Transverse colon (tissue), 4 donors: ENCODE results near the gene STPG1. TPM values are rescaled to one million over a fixed set of nuclear protein-coding genes. Genes with fewer than 3 reads are reported as not detected.

ENCODE experiments used
- DNase-seq: peaks from one replicate; pipeline ENCODE4 v3.0.0-alpha.2; 2019
- H3K27ac ChIP-seq, 4 donors: fragments of 200-600 bp; sonication (generic); 2 replicates each; pipeline ENCODE4 v1.5.1; 2016 to 2018; ENCODE audit warnings: inconsistent platforms in 4 of 4
- H3K27me3 ChIP-seq: fragments of 200-600 bp; sonication (generic); 2 replicates; pipeline ENCODE4 v1.5.1; 2017; ENCODE audit warnings: inconsistent platforms
- H3K36me3 ChIP-seq, 4 donors: fragments of 200-600 bp; sonication (generic); 2 replicates each; pipeline ENCODE4 v1.5.1; 2017 to 2019; ENCODE audit warnings: inconsistent platforms in 4 of 4
- H3K4me1 ChIP-seq, 4 donors: fragments of 200-600 bp; sonication (generic); 2 replicates each; pipeline ENCODE4 v1.5.1; 2017 to 2020; ENCODE audit warnings: inconsistent platforms in 4 of 4
- H3K4me3 ChIP-seq, 4 donors: fragments of 200-600 bp; sonication (generic); 1 replicate in 1 of 4; 2 replicates in 3 of 4; pipeline versions ENCODE4 v1.5.1 to v1.6.1; 2017 to 2019; ENCODE audit warnings: inconsistent platforms in 4 of 4
- H3K9me3 ChIP-seq, 2 donors: fragments of 200-600 bp; sonication (generic); 2 replicates each; pipeline ENCODE4 v1.5.1; 2017 to 2019; ENCODE audit warnings: inconsistent platforms in 2 of 2
- EP300 ChIP-seq: sonication (generic); formaldehyde crosslinking; IDR thresholded peaks from one replicate; pipeline ENCODE4 v1.6.1; 2017; ENCODE audit warnings: antibody characterized with exemption, low read depth
- POLR2A ChIP-seq: fragments of 450-650 bp; IDR thresholded peaks from one replicate; pipeline ENCODE4 v1.6.1; 2016; ENCODE audit warnings: antibody characterized with exemption, mild to moderate bottlenecking, moderate library complexity
- POLR2AphosphoS5 ChIP-seq, 3 donors: sonication (generic); formaldehyde crosslinking; IDR thresholded peaks; one replicate each; pipeline ENCODE4 v1.6.1; 2016; ENCODE audit warnings: antibody characterized with exemption in 3 of 3
- WGBS, 2 donors: methylation state at CpG; one replicate each; pipeline ENCODE4 v1.1.5; 2018; ENCODE audit warnings: low coverage in 1 of 2; 5-methylcytosine and 5-hydroxymethylcytosine counted together
- in situ Hi-C, 4 donors: fragments of 200-750 bp; cut with MboI; loops; one replicate each; pipeline versions ENCODE4 v1.15.0 to v1.15.1; 2017; ENCODE audit warnings: low sequenced_read_pairs in 3 of 4, low pct_ligation_motif_present in 1 of 4, low pct_unique_long_range_greater_than_20kb in 1 of 4
- intact Hi-C: fragments of 100-400 bp; cut with DNase I; formaldehyde crosslinking; loops from one replicate; pipeline ENCODE4 v1.15.1; 2023; ENCODE audit warnings: low total_unique reads
- total RNA-seq, 4 donors: library from RNA; depleted of rRNA; stranded (reverse); fragments of >200 nt; gene quantifications; one replicate each; pipeline ENCODE4 v1.1.0, GENCODE V29; 2016
- TF ChIP-seq, protein P1 (sequence below), 5 experiments: fragments of 200-600 bp in 3 of 5; fragments of 450-650 bp in 2 of 5; sonication (generic) in 3 of 5; IDR thresholded peaks; 1 replicate in 2 of 5; 2 replicates in 3 of 5; pipeline ENCODE4 v1.5.1; 2016 to 2017; ENCODE audit warnings: antibody characterized with exemption in 5 of 5, inconsistent platforms in 3 of 5, mild to moderate bottlenecking in 2 of 5, moderate library complexity in 1 of 5

The STPG1 gene
- total RNA-seq, 4 donors from 2014 or later = 4.6 to 33.7 (median 23.3) TPM

- intact Hi-C loops (no loop called here), in situ Hi-C loops (no loop called here)
These were observed 91.0 kb downstream of the STPG1 start for GRCh38 chr1:24322470-24323177.

GRCh38 chr1:24321697-24322469 lies 91.7 kb downstream of the STPG1 start:
- TF ChIP-seq POLR2AphosphoS5 (IDR thresholded peaks at IDR 0.05) = peak in 1 of 3 donors; percentile 13
- no peak for TF ChIP-seq EP300
- TF ChIP-seq, protein P1, sequence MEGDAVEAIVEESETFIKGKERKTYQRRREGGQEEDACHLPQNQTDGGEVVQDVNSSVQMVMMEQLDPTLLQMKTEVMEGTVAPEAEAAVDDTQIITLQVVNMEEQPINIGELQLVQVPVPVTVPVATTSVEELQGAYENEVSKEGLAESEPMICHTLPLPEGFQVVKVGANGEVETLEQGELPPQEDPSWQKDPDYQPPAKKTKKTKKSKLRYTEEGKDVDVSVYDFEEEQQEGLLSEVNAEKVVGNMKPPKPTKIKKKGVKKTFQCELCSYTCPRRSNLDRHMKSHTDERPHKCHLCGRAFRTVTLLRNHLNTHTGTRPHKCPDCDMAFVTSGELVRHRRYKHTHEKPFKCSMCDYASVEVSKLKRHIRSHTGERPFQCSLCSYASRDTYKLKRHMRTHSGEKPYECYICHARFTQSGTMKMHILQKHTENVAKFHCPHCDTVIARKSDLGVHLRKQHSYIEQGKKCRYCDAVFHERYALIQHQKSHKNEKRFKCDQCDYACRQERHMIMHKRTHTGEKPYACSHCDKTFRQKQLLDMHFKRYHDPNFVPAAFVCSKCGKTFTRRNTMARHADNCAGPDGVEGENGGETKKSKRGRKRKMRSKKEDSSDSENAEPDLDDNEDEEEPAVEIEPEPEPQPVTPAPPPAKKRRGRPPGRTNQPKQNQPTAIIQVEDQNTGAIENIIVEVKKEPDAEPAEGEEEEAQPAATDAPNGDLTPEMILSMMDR (IDR thresholded peaks at IDR 0.05) = no peak
- TF ChIP-seq POLR2A = no peak
- H3K4me1 ChIP-seq = peaks cover 5 to 33% (median 28%) of the 10 kb centered on the region in 4 donors

More at GRCh38 chr1:24322470-24323177, 91.0 kb downstream of the STPG1 start:
- H3K36me3 ChIP-seq = no peaks in the 10 kb centered on the region
- no peaks in the 10 kb centered on the region for H3K9me3 ChIP-seq
- peaks cover 37% of the 10 kb centered on the region for H3K27me3 ChIP-seq
- 33 to 49% methylated on average over 1 to 33 of the region's 33 CpGs for WGBS, 2 donors
- H3K27ac ChIP-seq = peak overlapping the region; percentile 47 to 68 (median 61)
- DNase-seq = no peak
- peaks cover 5 to 33% (median 28%) of the 10 kb centered on the region in 4 donors for H3K4me1 ChIP-seq
- TF ChIP-seq EP300 (no peak), POLR2A (no peak), POLR2AphosphoS5 (IDR thresholded peaks at IDR 0.05) (no peak)
- TF ChIP-seq, protein P1 (IDR thresholded peaks at IDR 0.05) = no peak
- peak overlapping the region; percentile 13 to 61 (median 50) for H3K4me3 ChIP-seq

DNA sequence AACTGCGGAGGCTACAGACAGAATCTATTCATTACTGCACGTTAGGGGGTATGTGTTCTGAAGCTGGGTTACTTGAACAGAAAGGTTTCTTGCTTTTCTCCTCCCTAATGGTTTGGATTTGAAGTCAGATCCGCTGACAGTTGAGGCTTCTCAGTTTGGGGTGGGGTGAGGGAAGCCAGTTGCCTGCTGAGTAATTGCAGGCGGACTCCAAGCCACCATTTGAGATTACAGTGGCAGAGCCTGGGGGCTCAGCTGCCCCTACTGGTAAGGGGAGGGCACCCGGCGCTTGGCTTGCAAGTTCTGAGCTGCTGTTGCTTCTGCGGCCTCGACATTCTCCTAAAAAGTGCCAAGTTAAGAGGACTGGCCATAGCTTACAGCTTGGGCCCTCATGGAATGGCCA lies 92.5 kb downstream of the STPG1 start:
- Histone ChIP-seq H3K27ac (peak overlapping the region in 1 of 4 donors; percentile 65), H3K36me3 (no peaks in the 10 kb centered on the region), H3K9me3 (no peaks in the 10 kb centered on the region), H3K4me3 (peak overlapping the region in 2 of 4 donors; percentile 54 to 61), H3K4me1 (peaks cover 5 to 33% (median 28%) of the 10 kb centered on the region in 4 donors), H3K27me3 (peaks cover 40% of the 10 kb centered on the region)
- in situ Hi-C loops = no loop called here
- no peak for TF ChIP-seq EP300
- TF ChIP-seq POLR2A = no peak
- TF ChIP-seq, protein P1 (IDR thresholded peaks at IDR 0.05) = no peak
- no peak for TF ChIP-seq POLR2AphosphoS5 (IDR thresholded peaks at IDR 0.05)
- no peak for DNase-seq
- intact Hi-C loops = no loop called here
- 82 to 91% methylated on average over 4 to 6 of the region's 8 CpGs for whole genome bisulfite sequencing, 2 donors

More at GRCh38 chr1:24321697-24322469, 91.7 kb downstream of the STPG1 start:
- intact Hi-C loops = no loop called here
- Histone ChIP-seq H3K27me3 (peaks cover 40% of the 10 kb centered on the region), H3K36me3 (no peaks in the 10 kb centered on the region), H3K27ac (peak overlapping the region; percentile 47 to 68 (median 61)), H3K4me3 (peak overlapping the region; percentile 13 to 61 (median 50)), H3K9me3 (no peaks in the 10 kb centered on the region)
- peak; percentile 75 for DNase-seq
- 16% methylated on average over 45 of the region's 72 CpGs; no CpG with 5 or more reads in 1 of the 2 donors for WGBS, 2 donors
- in situ Hi-C loops = no loop called here

GRCh38 chr1:24319962-24320361 lies 93.6 kb downstream of the STPG1 start:
- intact Hi-C loops (no loop called here), in situ Hi-C loops (no loop called here)
- H3K9me3 ChIP-seq = no peaks in the 10 kb centered on the region
- peaks cover 5 to 33% (median 28%) of the 10 kb centered on the region in 4 donors for H3K4me1 ChIP-seq
- H3K36me3 ChIP-seq = no peaks in the 10 kb centered on the region
- 86 to 100% methylated on average over 1 of the region's 1 CpG for WGBS, 2 donors
- DNase-seq = no peak
- TF ChIP-seq, protein P1 (IDR thresholded peaks at IDR 0.05) = no peak
- no peak for TF ChIP-seq POLR2AphosphoS5 (IDR thresholded peaks at IDR 0.05)
- no peak for TF ChIP-seq POLR2A
- no peak for TF ChIP-seq EP300
- H3K27ac ChIP-seq = no peak overlapping the region
- H3K27me3 ChIP-seq = peaks cover 40% of the 10 kb centered on the region
- H3K4me3 ChIP-seq = no peak overlapping the region
